Activated CD4-positive, alpha-beta T cell treated with anti-CD3 and anti-CD28 coated beads, Interleukin-2, amount 50 U/mL, for 16 hours (primary cell): ENCODE results near the gene CALM3.
A peak's percentile ranks its signal among the peaks of the same experiment; 100 is the strongest.
"Not testable (repeated sequence)": the region's sequence is repeated elsewhere in the genome, so short reads cannot be mapped to it uniquely, and the experiment has no call there.

Experiments used
- DNase-seq: peaks from one replicate; pipeline ENCODE4 v3.0.0-alpha.2; 2020

CALM3 gene

DNA sequence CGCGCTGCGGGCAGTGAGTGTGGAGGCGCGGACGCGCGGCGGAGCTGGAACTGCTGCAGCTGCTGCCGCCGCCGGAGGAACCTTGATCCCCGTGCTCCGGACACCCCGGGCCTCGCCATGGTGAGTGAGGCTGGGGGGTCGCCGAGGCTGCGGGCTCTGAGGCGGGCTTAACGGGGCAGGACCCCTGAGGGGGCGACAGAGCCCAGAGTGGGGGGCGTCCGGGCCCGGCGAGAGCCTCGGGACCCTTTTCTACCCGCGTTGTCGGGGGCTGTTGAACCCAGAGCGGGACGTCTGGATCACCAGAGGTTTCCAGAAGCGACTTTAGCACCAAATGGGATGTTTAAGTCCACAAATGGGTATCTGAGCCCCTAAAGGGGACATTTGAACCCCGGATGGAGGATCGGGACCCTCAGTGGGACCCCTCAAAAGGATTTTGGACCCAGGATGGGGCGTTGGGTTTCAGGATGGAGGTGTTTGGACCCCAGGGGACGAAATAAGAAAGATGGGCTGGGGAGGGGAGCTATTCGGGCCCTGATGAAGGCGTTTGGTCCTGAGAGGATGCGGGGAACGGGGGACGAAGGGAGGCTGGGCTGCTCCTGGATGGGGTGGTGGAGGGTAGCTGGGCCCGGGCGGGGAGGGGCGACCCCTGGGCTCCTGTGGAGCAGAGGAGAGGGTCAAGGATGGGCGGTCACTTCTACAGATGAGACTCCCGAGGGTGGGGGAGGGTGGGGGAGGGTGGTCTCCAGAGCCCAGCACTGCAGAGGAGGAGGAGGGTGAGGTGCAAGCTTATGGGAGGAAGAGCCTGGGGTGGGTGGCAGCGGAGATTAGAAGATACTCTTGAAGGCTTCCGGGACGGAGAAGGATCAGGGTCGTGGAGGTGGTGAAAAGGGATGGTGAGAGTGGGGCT lies at the start of gene CALM3:
CALM3 (plus strand) TSS at position 13 of the 907 bp plus-strand sequence; CDS start at position 118, 105 bp downstream.
- DNase-seq, result no peak

DNA sequence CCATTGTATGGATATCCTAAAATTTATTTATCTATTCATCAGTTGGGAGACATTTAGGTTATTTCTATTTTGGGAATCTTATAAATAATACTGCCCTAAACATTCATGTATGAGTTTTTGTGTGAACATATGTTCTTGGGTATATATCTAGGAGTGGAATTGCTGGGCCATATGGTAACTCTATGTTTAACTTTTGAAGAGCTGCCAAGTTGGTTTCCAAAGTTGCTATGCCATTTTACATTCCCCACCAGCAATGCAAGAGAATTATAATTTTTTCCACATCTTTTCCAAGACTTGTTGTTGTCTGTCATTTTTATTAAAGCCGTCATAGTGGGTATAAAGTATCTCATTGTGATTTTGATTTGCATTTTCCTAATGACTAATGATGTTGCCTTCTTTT lies 48.2 kb upstream of the CALM3 start:
- DNase-seq, result no peak

DNA sequence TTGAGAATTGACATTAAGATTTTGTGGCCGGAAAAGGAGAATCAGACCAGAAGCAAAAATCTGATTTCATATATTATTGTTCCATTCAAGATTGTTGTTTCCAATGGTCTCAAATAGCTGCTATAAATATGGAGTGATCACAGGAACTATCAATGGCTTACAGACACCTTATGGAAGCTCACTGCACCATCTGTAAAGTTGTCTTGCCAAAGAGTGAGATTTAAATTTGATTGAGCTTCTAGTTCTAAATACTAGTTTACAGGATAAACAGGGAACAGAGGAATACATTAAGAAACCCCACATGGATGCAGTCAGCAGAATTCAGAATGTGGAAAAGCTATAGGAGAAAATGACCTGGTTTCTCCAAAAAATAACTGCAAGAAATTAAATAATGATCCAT lies 47.0 kb upstream of the CALM3 start:
- no peak for DNase-seq

DNA sequence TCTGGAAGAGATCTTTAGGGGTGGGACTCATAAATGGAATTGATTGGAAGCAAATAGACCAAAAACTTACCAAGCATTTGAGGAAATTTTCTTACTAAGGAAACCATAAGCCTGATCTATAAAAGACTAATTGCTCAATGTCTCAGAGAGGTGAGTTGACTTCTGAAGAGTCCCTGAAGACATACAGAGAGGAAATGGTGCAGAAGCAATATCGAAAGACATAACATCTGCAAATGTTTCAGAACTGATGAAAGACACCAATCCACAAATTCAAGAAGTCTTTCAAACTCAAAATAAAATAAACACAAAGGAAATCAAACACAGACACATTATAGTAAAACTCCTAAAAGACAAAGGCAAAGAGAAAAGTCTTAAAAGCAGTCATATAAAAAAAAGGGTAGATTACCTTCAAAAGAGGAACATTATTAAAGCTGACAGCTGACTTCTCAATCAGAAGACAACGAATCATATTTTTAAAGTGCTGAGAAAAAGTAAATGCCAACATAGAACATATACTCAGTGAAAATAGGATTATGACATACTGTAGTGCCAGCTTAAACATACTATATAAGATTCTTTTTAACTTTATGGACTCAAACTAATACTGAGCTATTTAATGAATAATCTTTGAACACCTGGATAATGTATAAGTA lies 45.4 kb upstream of the CALM3 start:
- no peak for DNase-seq

DNA sequence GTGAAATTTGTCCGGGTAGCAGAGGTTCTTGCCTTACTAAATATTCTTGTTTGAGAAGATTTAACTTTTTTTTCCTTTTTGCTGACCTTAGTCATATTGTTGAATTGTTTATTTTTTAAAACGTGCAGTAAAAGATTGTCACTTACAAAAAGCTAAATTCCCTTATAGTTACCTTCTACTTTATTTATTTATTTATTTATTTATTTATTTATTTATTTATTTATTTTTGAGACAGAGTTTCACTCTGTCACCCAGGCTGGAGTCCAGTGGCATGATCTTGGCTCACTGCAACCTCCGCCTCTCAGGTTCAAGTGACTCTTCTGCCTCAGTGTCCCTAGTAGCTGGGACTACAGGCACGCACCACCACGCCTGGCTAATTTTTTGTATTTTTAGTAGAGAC lies 44.7 kb upstream of the CALM3 start:
- not testable (repeated sequence) for DNase-seq

DNA sequence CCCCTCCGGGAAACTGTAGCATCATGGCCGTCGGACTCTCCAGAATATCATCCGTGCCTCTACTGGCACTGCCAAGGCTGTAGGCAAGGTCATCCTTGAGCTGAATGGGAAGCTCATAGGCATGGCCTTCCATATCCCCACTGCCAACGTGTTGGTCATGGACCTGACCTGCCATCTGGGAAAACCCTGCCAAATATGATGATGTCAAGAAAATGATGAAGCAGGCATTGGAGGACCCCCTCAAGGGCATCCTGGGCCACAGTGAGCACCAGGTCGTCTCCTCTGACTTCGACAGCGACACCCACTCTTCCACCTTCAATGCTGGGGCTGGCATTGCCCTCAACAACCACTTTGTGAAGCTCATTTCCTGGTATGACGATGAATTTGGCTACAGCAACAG lies 41.9 kb upstream of the CALM3 start:
- DNase-seq, result no peak

DNA sequence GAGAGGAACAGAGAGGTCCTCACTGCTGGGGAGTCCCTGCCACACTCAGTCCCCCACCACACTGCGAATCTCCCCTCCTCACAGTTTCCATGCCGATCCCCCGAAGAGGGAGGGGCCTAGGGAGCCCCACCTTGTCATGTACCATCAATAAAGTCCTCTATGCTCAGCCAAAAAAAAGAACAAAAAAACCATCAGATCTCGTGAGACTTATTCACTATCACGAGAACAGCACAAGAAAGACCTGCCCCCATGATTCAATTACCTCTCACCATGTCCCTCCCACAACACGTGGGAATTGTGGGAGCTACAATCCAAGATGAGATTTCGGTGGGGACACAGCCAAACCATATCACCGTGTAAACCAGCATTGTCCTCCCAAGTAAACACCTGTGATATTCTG lies 41.5 kb upstream of the CALM3 start:
- not testable (repeated sequence) for DNase-seq

DNA sequence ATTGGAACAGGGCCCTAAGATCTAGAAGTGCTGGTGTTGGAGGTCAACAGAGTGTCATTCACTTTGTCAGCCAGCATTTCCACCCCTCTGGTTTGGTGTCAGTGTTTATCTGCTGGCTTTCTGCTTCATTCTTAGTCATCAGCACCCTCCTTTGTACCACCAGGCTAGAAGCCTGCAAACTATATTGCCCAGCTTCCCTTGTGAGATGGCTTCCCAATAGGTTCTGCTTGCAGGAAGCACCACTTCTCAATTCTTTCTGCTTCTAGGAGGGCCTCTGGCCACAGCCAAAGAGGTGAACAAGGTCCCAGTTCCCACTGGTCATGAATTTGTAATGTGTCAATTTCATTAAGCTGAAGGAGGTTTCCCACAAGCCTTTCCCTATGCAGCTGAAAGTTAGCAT lies 36.4 kb upstream of the CALM3 start:
- DNase-seq, result no peak

DNA sequence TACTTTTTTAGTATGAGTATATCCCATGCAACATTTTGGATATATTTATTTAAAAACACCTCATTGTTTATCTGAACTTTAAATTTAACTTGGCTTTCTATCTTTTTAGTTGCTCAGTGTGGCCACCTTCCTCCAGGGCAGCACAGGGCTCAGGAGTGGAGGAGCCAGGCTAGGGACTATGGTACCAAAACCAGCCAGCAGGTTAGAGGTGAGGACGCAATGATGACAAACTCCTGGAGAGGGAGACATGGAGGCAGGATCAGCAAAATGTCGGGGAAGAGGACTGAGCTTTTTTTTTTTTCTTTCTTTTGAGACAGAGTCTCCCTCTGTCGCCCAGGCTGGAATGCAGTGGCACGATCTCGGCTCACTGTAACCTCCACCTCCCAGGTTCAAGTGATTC lies 29.6 kb upstream of the CALM3 start:
- peak; percentile 10 for DNase-seq

DNA sequence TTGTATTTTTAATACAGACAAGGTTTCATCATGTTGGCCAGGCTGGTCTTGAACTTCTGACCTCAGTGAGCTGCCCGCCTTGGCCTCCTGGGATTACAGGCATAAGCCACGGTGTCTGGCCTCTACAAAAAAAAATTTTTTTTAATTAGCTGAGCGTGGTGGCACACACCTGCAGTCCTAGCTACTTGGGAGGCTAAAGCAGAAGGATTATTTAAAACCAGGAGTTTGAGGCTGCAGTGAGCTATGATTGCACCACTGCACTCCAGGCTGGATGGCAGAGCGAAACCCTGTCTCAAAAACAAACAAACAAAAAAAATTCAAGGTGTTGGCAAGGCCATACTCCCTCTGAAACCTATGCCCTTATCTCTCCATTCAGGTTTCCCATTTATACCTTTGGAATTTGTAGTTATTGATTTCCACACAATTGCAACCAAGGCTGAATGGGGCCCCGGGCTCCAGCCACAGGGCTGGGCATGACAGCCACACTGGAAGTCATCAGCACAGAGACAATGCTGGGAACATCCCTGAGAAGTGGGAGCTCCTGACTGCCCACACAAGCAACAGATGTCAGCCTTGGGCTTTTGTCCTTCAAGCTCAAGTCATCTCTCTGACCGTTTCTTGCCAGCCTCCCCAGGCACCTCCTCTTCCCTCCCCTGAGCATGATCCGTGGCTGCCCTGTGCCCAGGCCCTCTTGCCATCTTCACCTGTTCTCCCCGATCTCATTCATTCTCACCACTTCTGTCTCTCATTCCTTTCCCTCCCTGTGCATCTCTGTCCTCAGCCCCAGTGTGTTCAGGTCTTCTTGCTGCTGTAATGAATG lies 27.2 kb upstream of the CALM3 start:
- no peak for DNase-seq

DNA sequence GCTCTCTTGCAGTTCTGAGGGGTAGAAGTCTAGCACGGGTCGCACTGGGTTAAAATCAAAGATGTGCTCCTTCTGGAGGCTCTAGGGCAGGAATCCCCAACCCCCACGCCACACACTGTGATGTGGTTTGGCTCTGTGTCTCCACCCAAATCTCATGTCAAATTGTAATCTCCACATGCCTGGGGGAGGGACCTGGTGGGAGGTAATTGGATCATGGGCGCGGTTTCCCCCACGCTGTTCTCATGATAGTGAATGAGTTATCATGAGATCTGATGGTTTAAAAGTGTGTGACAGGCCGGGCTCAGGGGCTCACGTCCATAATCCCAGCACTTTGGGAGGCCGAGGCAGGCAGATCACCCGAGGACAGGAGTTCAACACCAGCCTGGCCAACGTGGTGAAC lies 26.6 kb upstream of the CALM3 start:
- DNase-seq, result no peak

DNA sequence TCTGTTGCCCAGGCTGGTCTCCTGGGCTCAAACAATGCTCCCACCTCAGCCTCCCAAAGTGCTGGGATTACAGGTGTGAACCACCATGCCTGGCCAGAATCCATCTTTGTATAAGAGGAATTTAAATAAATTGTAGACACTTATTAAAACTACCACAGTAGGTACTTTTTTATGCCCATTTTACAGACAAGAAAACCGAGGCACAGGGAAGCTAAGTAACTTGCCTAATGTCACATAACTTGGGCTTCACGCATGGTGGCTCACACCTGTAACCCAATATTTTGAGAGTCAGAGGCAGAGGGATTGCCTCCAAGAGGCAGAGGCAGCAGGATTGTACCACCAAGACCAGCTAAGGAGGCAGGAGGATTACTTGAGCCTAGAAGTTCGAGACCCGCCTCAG lies 22.7 kb upstream of the CALM3 start:
- no peak for DNase-seq

DNA sequence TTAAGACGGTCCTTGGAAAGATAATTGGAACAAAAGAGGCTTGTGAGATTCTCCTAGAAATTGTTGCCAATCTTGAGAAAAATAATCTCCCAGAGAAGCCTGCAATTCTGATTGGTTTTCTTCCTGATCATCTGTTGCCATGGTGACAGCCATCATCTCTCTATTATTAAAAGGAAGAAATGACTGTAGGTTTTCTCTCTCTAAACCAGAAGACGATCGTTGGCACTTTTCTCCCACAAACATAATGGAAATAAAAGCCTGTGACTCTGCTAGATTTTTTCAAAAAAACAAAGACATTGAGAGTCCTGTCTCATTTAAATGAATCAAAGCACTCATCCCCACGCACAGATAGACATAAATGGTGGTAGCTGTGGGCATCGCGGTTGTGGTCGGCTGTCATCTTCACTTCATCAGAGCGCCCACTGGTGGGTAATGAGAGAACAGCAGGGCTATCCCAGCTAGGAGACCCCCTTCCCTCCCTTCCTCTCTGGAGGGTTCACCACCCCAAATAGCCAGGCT lies 21.7 kb upstream of the CALM3 start:
- DNase-seq, result peak; percentile 32

DNA sequence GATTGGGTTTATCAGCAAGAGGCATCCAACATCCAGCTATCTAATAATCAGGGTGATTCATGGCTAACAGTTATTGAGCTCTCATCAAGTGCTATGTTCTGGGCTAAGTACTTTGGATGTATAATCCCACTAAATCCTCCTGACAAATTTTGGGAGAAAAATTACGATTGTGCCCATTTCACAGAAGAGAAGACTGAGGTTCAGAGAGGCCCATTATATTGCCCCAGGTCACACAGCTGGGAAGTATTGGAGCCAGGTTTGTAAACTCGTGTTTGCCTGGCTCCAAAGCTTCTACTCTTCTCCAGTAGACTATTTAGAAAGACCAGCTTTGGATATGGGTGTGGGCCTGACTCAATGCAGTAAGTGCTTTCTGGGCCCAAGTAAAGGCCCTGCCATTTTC lies 20.9 kb upstream of the CALM3 start:
- no peak for DNase-seq

DNA sequence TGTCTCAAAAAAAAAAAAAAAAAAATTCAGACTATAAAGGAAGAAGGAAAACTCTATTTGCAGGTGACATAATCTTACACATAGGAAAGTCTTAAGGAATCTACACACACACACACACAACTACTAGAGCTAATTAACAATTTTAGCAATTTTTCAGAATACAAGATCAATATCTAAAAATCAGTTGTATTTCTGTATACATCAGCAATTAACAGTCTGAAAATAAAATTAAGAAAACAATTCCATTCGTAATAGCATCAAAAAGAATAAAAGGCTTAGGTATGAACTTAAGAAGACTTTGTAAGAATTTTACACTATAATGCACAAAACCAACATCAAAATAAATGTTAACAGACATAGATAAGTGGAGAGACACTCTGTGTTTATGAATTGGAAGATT lies 15.6 kb upstream of the CALM3 start:
- DNase-seq, result no peak

DNA sequence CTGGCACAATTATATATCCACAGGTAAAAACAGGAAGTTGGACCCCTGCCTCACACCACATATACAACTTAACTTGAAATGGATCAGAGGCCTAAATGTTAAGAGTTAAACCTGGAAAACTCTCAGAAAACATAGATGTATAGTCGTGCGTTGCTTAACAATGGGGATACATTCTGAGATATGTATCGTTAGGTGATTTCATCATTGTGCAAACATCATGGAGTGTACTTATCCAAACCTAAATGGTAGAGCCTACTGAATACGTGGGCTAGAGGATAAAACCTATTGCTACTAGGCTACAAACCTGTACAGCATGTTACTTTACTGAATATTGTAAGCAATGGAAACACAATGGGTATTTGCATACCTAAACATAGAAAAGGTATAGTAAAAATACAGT lies 14.8 kb upstream of the CALM3 start:
- DNase-seq, result no peak

DNA sequence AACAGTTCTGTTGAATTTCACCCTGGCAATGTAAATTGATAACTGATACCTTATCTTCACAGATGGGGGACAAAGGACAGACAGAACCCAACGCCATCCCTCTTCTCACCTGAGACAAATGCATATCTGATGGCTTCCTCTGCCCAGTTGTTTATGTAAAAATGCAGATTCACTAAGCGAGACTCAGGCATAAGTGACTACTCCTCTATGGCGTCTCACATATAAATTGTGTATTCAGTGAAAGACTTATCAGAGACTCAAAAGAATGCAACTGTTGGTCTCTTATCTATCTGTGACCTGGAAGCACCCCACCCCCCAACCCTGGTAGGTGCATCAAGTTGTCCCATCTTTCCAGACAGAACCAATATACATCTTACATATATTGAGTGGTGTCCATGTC lies 13.3 kb upstream of the CALM3 start:
- DNase-seq, result no peak

DNA sequence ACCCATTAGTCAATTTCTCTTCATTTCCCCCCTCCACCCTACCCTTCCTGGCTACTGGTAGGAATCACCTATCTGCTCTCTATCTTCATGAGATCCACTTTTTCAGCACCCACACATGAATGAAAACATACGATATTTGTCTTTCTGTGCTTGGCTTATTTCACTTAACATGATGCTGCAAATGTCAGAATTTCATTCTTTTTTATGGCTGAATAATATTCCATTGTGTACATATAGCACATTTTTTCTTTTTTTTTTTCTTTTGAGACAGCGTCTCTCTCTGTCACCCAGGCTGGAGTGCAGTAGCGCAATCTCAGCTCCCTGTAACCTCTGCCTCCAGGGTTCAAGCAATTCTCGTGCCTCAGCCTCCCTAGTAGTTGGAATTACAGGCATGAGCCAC lies 9.9 kb upstream of the CALM3 start:
- DNase-seq, result no peak

DNA sequence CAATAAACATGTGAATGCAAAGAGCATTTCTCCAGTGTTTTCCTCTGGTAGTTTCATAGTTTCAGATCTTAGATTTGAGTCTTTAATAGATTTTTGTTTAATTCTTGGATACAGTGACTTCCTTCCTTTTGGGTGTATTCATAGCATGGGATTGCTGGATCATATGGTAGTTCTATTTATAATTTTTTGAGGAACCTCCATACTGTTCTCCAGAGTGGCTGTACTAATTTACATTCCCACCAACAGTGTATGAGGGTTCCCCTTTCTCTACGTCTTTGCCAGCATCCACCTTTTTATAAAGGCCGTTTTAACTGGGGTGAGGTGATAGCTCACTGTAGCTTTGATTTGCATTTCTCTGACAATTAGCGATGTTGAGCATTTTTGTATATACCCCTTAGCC lies 9.3 kb upstream of the CALM3 start:
- DNase-seq, result no peak

DNA sequence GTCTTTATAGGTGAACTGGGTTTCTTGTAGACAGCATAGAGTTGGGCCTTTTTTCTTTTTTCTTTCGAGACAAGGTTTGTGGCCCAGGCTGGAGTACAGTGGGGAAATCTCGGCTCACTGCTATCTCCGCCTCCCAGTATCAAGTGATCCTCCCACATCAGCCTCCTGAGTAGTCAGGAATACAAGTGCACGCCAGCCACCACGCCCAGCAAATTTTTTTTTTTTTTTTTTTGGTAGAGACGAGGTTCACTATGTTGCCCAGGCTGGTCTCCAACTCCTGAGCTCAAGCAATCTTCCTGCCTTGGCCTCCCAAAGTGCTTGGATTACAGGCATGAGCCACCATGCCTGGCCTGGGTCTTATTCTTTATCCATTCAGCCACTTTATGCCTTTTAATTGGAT lies 5.1 kb upstream of the CALM3 start:
- DNase-seq, result no peak

DNA sequence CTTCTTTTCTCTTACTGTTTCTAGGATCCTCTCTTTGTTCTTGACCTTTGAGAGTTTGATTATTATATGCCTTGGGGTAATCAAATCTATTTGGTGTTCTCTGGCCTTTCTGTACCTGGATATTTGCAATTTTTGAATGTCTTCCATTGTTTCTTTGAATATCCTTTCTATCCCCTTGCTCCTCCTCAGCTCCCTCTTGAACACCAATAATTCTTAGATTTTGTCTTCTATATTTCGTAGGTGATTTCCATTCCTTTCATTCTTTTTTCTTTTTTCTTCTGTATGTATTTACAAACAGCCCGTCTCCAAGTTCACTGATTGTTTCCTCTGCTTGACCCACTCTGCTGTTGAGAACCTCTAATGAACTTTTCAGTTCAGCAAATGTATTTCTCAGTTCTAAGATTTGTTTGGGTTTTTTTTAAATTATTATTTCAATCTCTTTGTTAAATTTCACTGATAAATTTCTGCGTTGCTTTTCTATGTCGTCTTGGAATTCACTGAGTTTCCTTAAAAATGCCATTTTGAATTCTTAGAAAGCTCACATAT lies 2.7 kb upstream of the CALM3 start:
- no peak for DNase-seq

DNA sequence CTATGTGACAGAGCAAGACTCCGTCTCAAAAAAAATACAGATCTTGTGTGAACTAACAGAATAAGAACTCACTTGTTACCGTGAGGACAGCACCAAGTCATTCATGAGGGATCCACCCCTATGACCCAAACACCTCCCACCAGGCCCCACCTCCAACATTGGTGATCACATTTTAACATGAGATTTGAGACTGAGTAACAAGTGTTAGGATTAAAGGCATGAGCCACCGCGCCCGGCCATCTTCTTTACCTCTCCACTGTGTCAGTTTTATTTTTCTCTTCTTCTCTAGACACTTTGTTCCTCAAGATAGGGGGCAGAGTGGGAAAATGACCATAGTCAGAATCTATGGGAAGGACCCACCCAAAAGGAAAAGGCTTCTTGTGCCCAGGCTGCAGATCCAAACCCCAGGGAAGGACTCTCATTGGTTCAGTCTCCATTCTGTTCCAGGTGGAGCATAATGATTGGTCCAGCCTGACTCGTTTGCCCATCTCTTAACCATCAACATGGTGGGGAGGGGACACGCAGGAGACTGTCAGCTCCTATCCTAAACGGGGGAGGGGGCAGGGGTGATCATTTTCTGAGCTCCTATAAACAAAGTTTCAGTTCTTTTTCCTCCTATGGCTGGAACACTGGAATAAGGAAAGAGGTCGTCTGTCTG lies 1.3 kb upstream of the CALM3 start:
- no peak for DNase-seq
